GM12891 (cell line): ENCODE measurements around the gene LRPAP1.

Source experiments
- DNase-seq: peaks from one replicate; pipeline ENCODE4 v3.0.0; 2011; ENCODE audit warnings: low spot score; ENCODE audit not compliant: insufficient read length
- FAIRE-seq: peaks from 2 replicates; lab custom pipeline; 2011; peaks lifted over from hg19 to GRCh38; lab: Jason Lieb, UNC
- PAX5 ChIP-seq: IDR thresholded peaks from 2 replicates; pipeline ENCODE4 v1.6.1; 2011; ENCODE audit warnings: low read length, moderate library complexity, mild to moderate bottlenecking; ENCODE audit not compliant: insufficient read depth, severe bottlenecking
- POLR2A ChIP-seq: IDR thresholded peaks from 2 replicates; pipeline ENCODE4 v1.6.1; 2011; ENCODE audit warnings: low read depth, low read length, control low read depth
- POLR2AphosphoS5 ChIP-seq: IDR thresholded peaks from 2 replicates; pipeline ENCODE4 v1.6.1; 2011; ENCODE audit warnings: low read depth, low read length, control low read depth
- POU2F2 ChIP-seq: IDR thresholded peaks from 2 replicates; pipeline ENCODE4 v1.6.1; 2011; ENCODE audit warnings: low read depth, mild to moderate bottlenecking, control low read depth, low read length, moderate library complexity
- SPI1 ChIP-seq: IDR thresholded peaks from 2 replicates; pipeline ENCODE4 v1.6.1; 2011; ENCODE audit warnings: low read depth, low read length, control low read depth
- TAF1 ChIP-seq: IDR thresholded peaks from 2 replicates; pipeline ENCODE4 v1.6.1; 2011; ENCODE audit warnings: low read depth, low read length, control low read depth

The LRPAP1 gene

GRCh38 chr4:3525532-3526430 is 6.4 kb downstream of the LRPAP1 start:
- FAIRE-seq = no peak
- TF ChIP-seq SPI1 = no peak
- TF ChIP-seq POU2F2 = no peak
- no peak for TF ChIP-seq POLR2AphosphoS5
- no peak for TF ChIP-seq POLR2A
- no peak for TF ChIP-seq PAX5
- no peak for TF ChIP-seq TAF1
- DNase-seq = no peak

GRCh38 chr4:3524920-3525319 is 7.3 kb downstream of the LRPAP1 start:
- FAIRE-seq (no peak), DNase-seq (no peak)
- TF ChIP-seq POU2F2 = no peak

- FAIRE-seq (no peak), DNase-seq (no peak)
- TF ChIP-seq POLR2AphosphoS5 (no peak), SPI1 (no peak), POLR2A (no peak)
Measured at GRCh38 chr4:3524349-3524748, 7.9 kb downstream of the LRPAP1 start.

- FAIRE-seq (no peak), DNase-seq (no peak)
- TF ChIP-seq POU2F2 (no peak), SPI1 (no peak), PAX5 (no peak), TAF1 (no peak), POLR2AphosphoS5 (no peak), POLR2A (no peak)
Measured at GRCh38 chr4:3523628-3524221, 8.5 kb downstream of the LRPAP1 start.

- TF ChIP-seq TAF1 (no peak), POLR2A (no peak), POU2F2 (no peak), SPI1 (no peak), POLR2AphosphoS5 (no peak), PAX5 (no peak)
- DNase-seq (no peak), FAIRE-seq (no peak)
Measured at GRCh38 chr4:3523146-3523627, 9.0 kb downstream of the LRPAP1 start.

- FAIRE-seq (no peak), DNase-seq (no peak)
- TF ChIP-seq SPI1 = no peak
- no peak for TF ChIP-seq TAF1
Measured at GRCh38 chr4:3522651-3523050, 9.6 kb downstream of the LRPAP1 start.

GRCh38 chr4:3522326-3522640 is 9.9 kb downstream of the LRPAP1 start:
- TF ChIP-seq TAF1 (no peak), SPI1 (no peak), POLR2A (no peak), POLR2AphosphoS5 (no peak), POU2F2 (no peak), PAX5 (no peak)
- DNase-seq (no peak), FAIRE-seq (no peak)

GRCh38 chr4:3521621-3522325 is 10.4 kb downstream of the LRPAP1 start:
- TF ChIP-seq SPI1 (no peak), PAX5 (no peak), POU2F2 (no peak), POLR2A (no peak)
- no peak for DNase-seq

GRCh38 chr4:3520796-3521600 is 11.2 kb downstream of the LRPAP1 start:
- DNase-seq (no peak), FAIRE-seq (no peak)
- TF ChIP-seq POLR2AphosphoS5 = no peak
- TF ChIP-seq POU2F2 = no peak
- TF ChIP-seq PAX5 = no peak
- TF ChIP-seq POLR2A = no peak
- no peak for TF ChIP-seq TAF1
- TF ChIP-seq SPI1 = no peak

More at GRCh38 chr4:3521621-3522325, 10.4 kb downstream of the LRPAP1 start:
- FAIRE-seq = no peak

- FAIRE-seq (no peak), DNase-seq (no peak)
- TF ChIP-seq POLR2AphosphoS5 (no peak), POU2F2 (no peak), POLR2A (no peak), PAX5 (no peak), TAF1 (no peak), SPI1 (no peak)
Measured at GRCh38 chr4:3520276-3520675, 11.9 kb downstream of the LRPAP1 start.
